Fibroblast of mammary gland (primary cell): ENCODE results near the gene CASQ2.

Experiments used
- DNase-seq: peaks from one replicate; pipeline ENCODE4 v3.0.0-alpha.2; 2010; ENCODE audit warnings: low read depth
- H3K4me3 ChIP-seq: 2 replicates; pipeline ENCODE4 v1.5.1; 2011; ENCODE audit warnings: low read depth, mild to moderate bottlenecking, low read length, moderate library complexity; ENCODE audit not compliant: control insufficient read depth
- CTCF ChIP-seq: conservative IDR thresholded peaks from 2 replicates; pipeline ENCODE4 v1.5.1; 2011; ENCODE audit warnings: low read depth, low read length, inconsistent platforms; ENCODE audit not compliant: control insufficient read depth, insufficient read depth

CASQ2 gene

GRCh38 chr1:115706587-115707425 lies 61.7 kb downstream of the CASQ2 start:
- peak; percentile 73 for TF ChIP-seq CTCF
- peak; percentile 62 for DNase-seq
- no peak overlapping the region for H3K4me3 ChIP-seq

DNA sequence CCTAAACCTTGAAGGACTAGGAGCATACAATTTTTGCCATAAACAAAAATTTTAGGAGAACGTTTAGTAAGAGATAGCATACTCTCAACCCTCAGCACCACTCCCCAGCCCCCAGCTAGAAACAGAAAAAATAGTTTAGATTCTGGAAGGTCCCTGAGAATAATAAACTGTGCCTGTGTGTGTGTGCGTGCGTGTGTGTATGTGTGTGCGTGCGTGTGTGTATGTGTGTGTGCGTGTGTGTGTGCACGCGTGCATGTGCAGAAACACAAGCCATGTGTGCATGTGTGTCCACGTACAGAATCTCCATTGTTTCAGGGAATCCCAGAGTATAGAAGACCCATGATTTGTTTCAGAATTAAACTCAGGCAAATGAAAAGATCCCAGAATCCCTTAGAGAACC lies 62.6 kb downstream of the CASQ2 start:
- TF ChIP-seq CTCF = no peak
- no peak for DNase-seq

GRCh38 chr1:115705085-115705951 lies 63.2 kb downstream of the CASQ2 start:
- no peak for DNase-seq
- TF ChIP-seq CTCF = no peak
- no peak overlapping the region for H3K4me3 ChIP-seq

More for the DNA sequence above, 62.6 kb downstream of the CASQ2 start:
- H3K4me3 ChIP-seq = no peak overlapping the region

DNA sequence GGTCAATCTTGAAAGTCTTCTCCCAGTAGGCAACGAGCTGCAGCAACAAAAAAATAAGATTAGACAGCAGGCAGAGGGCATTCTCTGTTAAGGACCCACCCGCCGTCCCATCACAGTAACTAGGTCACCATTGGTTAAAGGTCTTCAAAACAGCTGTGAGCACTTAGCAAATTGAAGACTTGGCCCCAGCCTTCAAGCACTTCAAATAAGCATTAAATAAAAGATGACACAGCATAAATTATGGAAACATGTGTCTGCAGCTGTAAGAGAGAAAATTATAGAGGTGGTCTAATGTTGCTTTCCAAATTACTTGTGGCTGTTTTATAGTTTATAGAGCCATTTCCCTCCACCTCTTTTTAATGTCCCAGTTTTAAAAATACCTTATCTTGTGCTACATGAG lies 65.6 kb downstream of the CASQ2 start:
- no peak for TF ChIP-seq CTCF
- no peak for DNase-seq
- no peak overlapping the region for H3K4me3 ChIP-seq

DNA sequence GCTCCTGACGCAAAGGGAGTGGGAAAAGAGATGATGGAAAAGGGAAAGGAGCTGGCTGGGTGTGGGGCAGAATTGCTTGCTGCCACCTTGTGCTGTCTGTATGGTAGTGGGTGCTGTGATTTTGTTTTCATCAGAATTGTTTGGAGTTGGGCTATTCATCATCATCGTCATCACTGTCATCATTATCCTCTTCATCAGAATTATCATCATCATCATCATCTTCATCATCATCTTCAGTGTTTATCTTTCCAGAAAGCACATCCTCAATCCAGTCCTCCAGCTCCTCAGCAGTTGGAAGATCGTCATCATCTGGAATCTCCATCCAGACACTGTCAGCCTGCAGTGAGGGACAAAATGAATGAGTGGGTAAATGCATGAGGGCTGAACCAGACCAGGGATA lies 67.4 kb downstream of the CASQ2 start:
- no peak for TF ChIP-seq CTCF
- no peak for DNase-seq
- no peak overlapping the region for H3K4me3 ChIP-seq

GRCh38 chr1:115697619-115698018 lies 70.9 kb downstream of the CASQ2 start:
- TF ChIP-seq CTCF = no peak
- no peak for DNase-seq
- H3K4me3 ChIP-seq = no peak overlapping the region
